ENCODE data around the gene PUSL1.

Gene PUSL1

GRCh38 chr1:1358433-1359271 is 50.3 kb downstream of the PUSL1 start, which contains the start of gene MXRA8:
TSS of gene MXRA8 (minus strand) at chr1:1358555. CDS start at chr1:1358504, 51 bp downstream.
- Histone ChIP-seq H3K4me3 (ENCODE audit: low read length in 2 of 2) (peak within 1 kb of the TSS; percentile 27 to 65), H3K27ac (ENCODE audit: low read depth in 2 of 2, low read length in 2 of 2) (peak within 1 kb of the TSS; percentile 79 to 82), H3K9me3 (ENCODE audit: control insufficient read depth in 2 of 2, low read length in 2 of 2) (no peaks in the 10 kb centered on the region), H3K4me1 (ENCODE audit: control insufficient read depth in 2 of 2, insufficient read depth in 2 of 2, low read length in 2 of 2) (peaks cover 4% of the 10 kb centered on the region in 2 donors), H3K9ac (ENCODE audit: low read depth in 1 of 2, low read length in 2 of 2) (peak within 1 kb of the TSS; percentile 52 to 63), H3K36me3 (ENCODE audit: control insufficient read depth in 2 of 2, insufficient read depth in 2 of 2, low read length in 2 of 2) (peaks cover 0 to under 1% of the 10 kb centered on the region in 2 donors), H3K27me3 (ENCODE audit: control insufficient read depth in 2 of 2, insufficient read depth in 2 of 2, low read length in 2 of 2) (peaks cover 16 to 20% of the 10 kb centered on the region in 2 donors)

GRCh38 chr1:1359308-1359663 is 50.9 kb downstream of the PUSL1 start:
- H3K36me3 ChIP-seq (ENCODE audit: control insufficient read depth in 2 of 2, insufficient read depth in 2 of 2, low read length in 2 of 2), result no peaks in the 10 kb centered on the region
- H3K9me3 ChIP-seq (ENCODE audit: control insufficient read depth in 2 of 2, low read length in 2 of 2), result no peaks in the 10 kb centered on the region
- H3K27me3 ChIP-seq (ENCODE audit: control insufficient read depth in 2 of 2, insufficient read depth in 2 of 2, low read length in 2 of 2), result peaks cover 15 to 16% of the 10 kb centered on the region in 2 donors
- H3K4me1 ChIP-seq (ENCODE audit: control insufficient read depth in 2 of 2, insufficient read depth in 2 of 2, low read length in 2 of 2), result peaks cover 4% of the 10 kb centered on the region in 2 donors
- H3K4me3 ChIP-seq (ENCODE audit: low read length in 2 of 2), result no peak overlapping the region
- peak overlapping the region; percentile 79 to 82 for H3K27ac ChIP-seq (ENCODE audit: low read depth in 2 of 2, low read length in 2 of 2)
- H3K9ac ChIP-seq (ENCODE audit: low read depth in 1 of 2, low read length in 2 of 2), result peak overlapping the region in 1 of 2 donors; percentile 42

GRCh38 chr1:1359664-1360468 is 51.5 kb downstream of the PUSL1 start:
- H3K4me1 ChIP-seq (ENCODE audit: control insufficient read depth in 2 of 2, insufficient read depth in 2 of 2, low read length in 2 of 2), result peaks cover 4% of the 10 kb centered on the region in 2 donors
- peaks cover 12 to 14% of the 10 kb centered on the region in 2 donors for H3K27me3 ChIP-seq (ENCODE audit: control insufficient read depth in 2 of 2, insufficient read depth in 2 of 2, low read length in 2 of 2)
- H3K9ac ChIP-seq (ENCODE audit: low read depth in 1 of 2, low read length in 2 of 2), result peak overlapping the region in 1 of 2 donors; percentile 42
- no peaks in the 10 kb centered on the region for H3K9me3 ChIP-seq (ENCODE audit: control insufficient read depth in 2 of 2, low read length in 2 of 2)
- H3K36me3 ChIP-seq (ENCODE audit: control insufficient read depth in 2 of 2, insufficient read depth in 2 of 2, low read length in 2 of 2), result no peaks in the 10 kb centered on the region
- no peak overlapping the region for H3K4me3 ChIP-seq (ENCODE audit: low read length in 2 of 2)
- H3K27ac ChIP-seq (ENCODE audit: low read depth in 2 of 2, low read length in 2 of 2), result peak overlapping the region; percentile 79 to 82

- peaks cover 4% of the 10 kb centered on the region in 2 donors for H3K4me1 ChIP-seq (ENCODE audit: control insufficient read depth in 2 of 2, insufficient read depth in 2 of 2, low read length in 2 of 2)
- peak overlapping the region; percentile 3 to 38 for H3K27ac ChIP-seq (ENCODE audit: low read depth in 2 of 2, low read length in 2 of 2)
- H3K9ac ChIP-seq (ENCODE audit: low read depth in 1 of 2, low read length in 2 of 2), result no peak overlapping the region
- peaks cover 12 to 14% of the 10 kb centered on the region in 2 donors for H3K27me3 ChIP-seq (ENCODE audit: control insufficient read depth in 2 of 2, insufficient read depth in 2 of 2, low read length in 2 of 2)
- H3K4me3 ChIP-seq (ENCODE audit: low read length in 2 of 2), result no peak overlapping the region
- H3K9me3 ChIP-seq (ENCODE audit: control insufficient read depth in 2 of 2, low read length in 2 of 2), result no peaks in the 10 kb centered on the region
- no peaks in the 10 kb centered on the region for H3K36me3 ChIP-seq (ENCODE audit: control insufficient read depth in 2 of 2, insufficient read depth in 2 of 2, low read length in 2 of 2)
Measured at GRCh38 chr1:1360506-1361169, 52.2 kb downstream of the PUSL1 start.
